ENCODE results near the gene PLXNB2.

DNA sequence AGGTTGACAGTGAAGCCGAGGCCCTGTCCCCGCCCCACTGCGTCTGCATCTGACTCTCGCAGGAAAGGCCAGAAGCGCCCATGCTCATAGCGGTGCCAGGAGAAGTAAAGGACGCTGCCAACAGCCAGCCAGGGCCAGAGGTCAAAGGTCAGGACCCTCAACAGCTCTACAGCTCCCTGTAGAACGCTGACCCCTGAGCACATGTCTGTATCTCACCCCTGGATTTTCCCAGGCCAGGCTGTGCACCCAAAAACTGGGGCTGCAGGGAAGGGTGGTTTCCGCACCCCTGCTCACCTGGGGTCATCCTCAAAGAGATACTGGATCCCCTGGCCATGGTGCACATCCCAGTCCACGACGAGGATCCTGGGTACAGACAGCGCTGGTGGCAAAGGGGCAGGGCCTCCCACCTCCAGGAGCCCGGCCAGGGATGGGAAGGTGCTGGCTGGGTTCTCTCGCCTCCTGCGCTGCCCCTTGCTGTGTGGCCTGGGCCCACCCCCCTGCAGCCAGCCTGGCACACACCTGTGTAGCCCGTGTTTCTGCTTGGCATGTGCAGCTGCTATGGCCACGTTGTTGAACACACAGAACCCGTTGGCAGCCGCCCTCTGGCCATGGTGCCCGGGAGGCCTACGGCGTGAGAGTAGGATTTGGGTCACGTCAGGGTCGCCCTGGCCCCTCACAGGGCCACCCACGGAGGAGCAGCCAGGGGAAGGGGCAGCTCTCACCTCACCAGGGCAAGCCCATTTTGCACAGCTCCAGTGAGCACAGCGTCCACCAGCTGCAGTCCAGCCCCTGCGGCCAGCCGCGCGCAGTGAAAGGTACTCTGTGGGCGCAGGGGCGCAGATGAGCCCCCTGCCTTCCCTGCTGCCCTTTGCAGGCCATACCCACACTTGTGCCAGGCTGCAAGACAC is 57.9 kb downstream of the PLXNB2 start:
- TF ChIP-seq, protein P1, sequence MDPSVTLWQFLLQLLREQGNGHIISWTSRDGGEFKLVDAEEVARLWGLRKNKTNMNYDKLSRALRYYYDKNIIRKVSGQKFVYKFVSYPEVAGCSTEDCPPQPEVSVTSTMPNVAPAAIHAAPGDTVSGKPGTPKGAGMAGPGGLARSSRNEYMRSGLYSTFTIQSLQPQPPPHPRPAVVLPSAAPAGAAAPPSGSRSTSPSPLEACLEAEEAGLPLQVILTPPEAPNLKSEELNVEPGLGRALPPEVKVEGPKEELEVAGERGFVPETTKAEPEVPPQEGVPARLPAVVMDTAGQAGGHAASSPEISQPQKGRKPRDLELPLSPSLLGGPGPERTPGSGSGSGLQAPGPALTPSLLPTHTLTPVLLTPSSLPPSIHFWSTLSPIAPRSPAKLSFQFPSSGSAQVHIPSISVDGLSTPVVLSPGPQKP (IDR thresholded peaks at IDR 0.05; ENCODE audit: borderline replicate concordance, low read depth, low read length) = no peak
- TF ChIP-seq RCOR1 (IDR thresholded peaks at IDR 0.05; ENCODE audit: insufficient replicate concordance, low read length) (no peak), POLR2A (IDR thresholded peaks at IDR 0.05; ENCODE audit: low read depth, low read length) (no peak), RAD21 (IDR thresholded peaks at IDR 0.05; ENCODE audit: low read length) (no peak), MXI1 (IDR thresholded peaks at IDR 0.05; ENCODE audit: borderline replicate concordance, low read depth, low read length) (no peak), CEBPB (IDR thresholded peaks at IDR 0.05; ENCODE audit: low read depth, low read length) (no peak), CHD1 (IDR thresholded peaks at IDR 0.05; ENCODE audit: low read depth, low read length) (no peak)
- TF ChIP-seq, protein P2, sequence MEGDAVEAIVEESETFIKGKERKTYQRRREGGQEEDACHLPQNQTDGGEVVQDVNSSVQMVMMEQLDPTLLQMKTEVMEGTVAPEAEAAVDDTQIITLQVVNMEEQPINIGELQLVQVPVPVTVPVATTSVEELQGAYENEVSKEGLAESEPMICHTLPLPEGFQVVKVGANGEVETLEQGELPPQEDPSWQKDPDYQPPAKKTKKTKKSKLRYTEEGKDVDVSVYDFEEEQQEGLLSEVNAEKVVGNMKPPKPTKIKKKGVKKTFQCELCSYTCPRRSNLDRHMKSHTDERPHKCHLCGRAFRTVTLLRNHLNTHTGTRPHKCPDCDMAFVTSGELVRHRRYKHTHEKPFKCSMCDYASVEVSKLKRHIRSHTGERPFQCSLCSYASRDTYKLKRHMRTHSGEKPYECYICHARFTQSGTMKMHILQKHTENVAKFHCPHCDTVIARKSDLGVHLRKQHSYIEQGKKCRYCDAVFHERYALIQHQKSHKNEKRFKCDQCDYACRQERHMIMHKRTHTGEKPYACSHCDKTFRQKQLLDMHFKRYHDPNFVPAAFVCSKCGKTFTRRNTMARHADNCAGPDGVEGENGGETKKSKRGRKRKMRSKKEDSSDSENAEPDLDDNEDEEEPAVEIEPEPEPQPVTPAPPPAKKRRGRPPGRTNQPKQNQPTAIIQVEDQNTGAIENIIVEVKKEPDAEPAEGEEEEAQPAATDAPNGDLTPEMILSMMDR (conservative IDR thresholded peaks at IDR 0.05; ENCODE audit: low read depth, low read length) = no peak
